ENCODE measurements around the gene SMCO4. TPM values are rescaled to one million over a fixed set of nuclear protein-coding genes. Genes with fewer than 3 reads are reported as not detected.

SMCO4 gene
- total RNA-seq (2022) = 8.5 and 10.0 TPM in 2 replicates
- percentile 49 among the genes with signal in this experiment for Bru-seq, nascent RNA
- BruChase-seq, experiment 1, labeled RNA remaining after a 6-hour chase = percentile 42 among the genes with signal in this experiment
- BruChase-seq, experiment 2, labeled RNA remaining after a 2-hour chase = percentile 48 among the genes with signal in this experiment
- long read RNA-seq, transcript SMCO4-201 (3 exons, 1,104 nt) = major isoform, 5 of 7 reads
- long read RNA-seq, partial matches to known transcripts = 0 of 7 reads
- long read RNA-seq, other reads (novel, unspliced or antisense) = 2 of 7 reads

DNA sequence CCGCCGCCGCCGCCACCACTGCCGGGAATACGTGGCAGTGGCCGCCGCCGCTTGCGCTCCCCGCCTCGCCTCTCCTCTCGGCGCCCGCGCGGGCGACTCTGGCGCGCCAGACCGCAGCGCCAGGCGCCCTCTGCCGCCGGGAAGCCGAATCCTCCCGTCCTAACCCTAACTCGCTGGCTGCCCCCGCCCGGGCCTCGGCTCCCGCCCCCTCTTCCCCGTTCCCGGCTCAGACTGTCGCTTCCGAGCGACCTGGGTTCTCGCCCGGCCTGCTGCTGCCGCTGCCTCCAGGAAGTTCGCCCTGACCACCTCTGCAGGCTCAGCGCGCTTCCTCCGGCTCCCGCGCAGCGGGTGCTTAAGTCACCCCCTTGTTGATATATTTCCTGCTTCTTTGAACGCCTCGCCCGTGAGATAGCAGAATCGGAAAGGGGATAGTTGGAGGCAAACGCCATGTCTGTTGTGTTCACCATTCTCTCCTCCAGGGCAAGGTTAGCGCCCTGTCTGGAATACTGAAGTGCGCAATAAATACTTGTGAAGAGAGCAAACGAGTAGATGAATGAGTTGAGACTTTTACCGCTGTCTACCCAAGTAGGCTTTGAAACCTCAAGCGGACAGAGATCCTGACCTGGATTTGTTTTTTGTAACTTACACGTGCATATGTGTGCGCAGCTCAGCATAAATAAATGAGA is at the start of gene SMCO4:
Gene SMCO4 (minus strand): TSS at position 100 of the 686 bp plus-strand sequence. CDS start 64,202 bp downstream, outside the sequence.
- CTCF ChIA-PET = interaction anchor here (0.7 to 9.6 kb wide), 5 partner anchors 19 to 307 kb away, joined by 3 to 94 read pairs (median 3); no protein-coding TSS in a partner anchor
- no peaks in the 10 kb centered on the region for H3K36me3 Mint-ChIP-seq (ENCODE audit: insufficient read depth, unreplicated experiment)
- DNase-seq (ENCODE audit: unreplicated experiment) = peak; percentile 79

GRCh38 chr11:93591247-93591898 is 48.2 kb upstream of the SMCO4 start:
- ChIA-PET POLR2A (interaction anchor here (0.6 kb wide), 1 partner anchor 191 kb away, joined by 5 read pairs; no protein-coding TSS in a partner anchor), CTCF (interaction anchor here (0.6 kb wide), 2 partner anchors 52 to 1938 kb away, joined by 3 read pairs; no protein-coding TSS in a partner anchor)
- Mint-ChIP-seq H3K27me3 (ENCODE audit: insufficient read depth, unreplicated experiment) (no peaks in the 10 kb centered on the region), H3K4me3 (ENCODE audit: unreplicated experiment) (no peak overlapping the region), H3K27ac (ENCODE audit: low read depth, unreplicated experiment) (no peak overlapping the region), H3K36me3 (ENCODE audit: insufficient read depth, unreplicated experiment) (peaks cover 7% of the 10 kb centered on the region), H3K9me3 (ENCODE audit: unreplicated experiment) (no peaks in the 10 kb centered on the region), H3K4me1 (ENCODE audit: insufficient read depth, unreplicated experiment) (no peaks in the 10 kb centered on the region)
- no peak for TF ChIP-seq CTCF (IDR thresholded peaks at IDR 0.05; ENCODE audit: unreplicated experiment)
- DNase-seq (ENCODE audit: unreplicated experiment) = peak; percentile 82
- no TSS peak for BruUV-seq (replicated peaks)
- intact Hi-C loops (cut with micrococcal nuclease) = no loop called here

More for the DNA sequence above, at the start of gene SMCO4:
- Mint-ChIP-seq H3K9me3 (ENCODE audit: unreplicated experiment) (no peaks in the 10 kb centered on the region), H3K4me3 (ENCODE audit: unreplicated experiment) (peak within 1 kb of the TSS; percentile 79), H3K27ac (ENCODE audit: low read depth, unreplicated experiment) (peak within 1 kb of the TSS; percentile 57), H3K27me3 (ENCODE audit: insufficient read depth, unreplicated experiment) (peaks cover 11% of the 10 kb centered on the region), H3K4me1 (ENCODE audit: insufficient read depth, unreplicated experiment) (peaks cover 8% of the 10 kb centered on the region)
- peak; percentile 78 for TF ChIP-seq CTCF (IDR thresholded peaks at IDR 0.05; ENCODE audit: unreplicated experiment)
- POLR2A ChIA-PET = interaction anchor here (0.7 kb wide), 1 partner anchor 12 kb away, joined by 3 read pairs; no protein-coding TSS in a partner anchor
- no TSS peak for BruUV-seq (replicated peaks)
- intact Hi-C loops (cut with micrococcal nuclease) = loop anchor here (1.0 to 10.0 kb wide), 4 partner anchors 62 to 599 kb away; no protein-coding TSS in a partner anchor

DNA sequence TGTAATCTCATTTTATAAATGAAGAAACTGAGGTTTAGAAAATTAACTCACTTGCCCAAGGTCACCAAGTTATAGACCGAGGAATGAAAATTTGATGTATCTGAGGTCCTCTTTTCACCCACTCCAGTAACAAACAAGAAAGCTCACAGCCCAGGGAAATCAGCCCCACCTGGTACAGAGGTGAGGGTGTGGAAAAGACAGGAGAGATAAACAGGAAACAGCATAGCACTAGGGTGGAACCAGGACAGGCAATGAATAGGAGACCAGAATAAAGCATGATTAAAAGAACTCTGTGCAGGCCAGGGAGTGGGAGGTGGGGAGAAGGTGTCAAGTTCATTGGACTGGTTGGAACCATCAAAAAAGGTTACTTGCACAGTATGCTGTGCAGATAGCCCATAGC is 46.2 kb upstream of the SMCO4 start:
- CTCF ChIA-PET = no interaction called here

More for the DNA sequence above, 46.2 kb upstream of the SMCO4 start:
- no peak for TF ChIP-seq CTCF (IDR thresholded peaks at IDR 0.05; ENCODE audit: unreplicated experiment)
- POLR2A ChIA-PET = interaction anchor here (1.1 kb wide), 1 partner anchor 48 kb away, joined by 3 read pairs; no protein-coding TSS in a partner anchor
- Mint-ChIP-seq H3K4me1 (ENCODE audit: insufficient read depth, unreplicated experiment) (peaks cover 6% of the 10 kb centered on the region), H3K36me3 (ENCODE audit: insufficient read depth, unreplicated experiment) (peaks cover 7% of the 10 kb centered on the region), H3K4me3 (ENCODE audit: unreplicated experiment) (no peak overlapping the region), H3K27me3 (ENCODE audit: insufficient read depth, unreplicated experiment) (no peaks in the 10 kb centered on the region), H3K9me3 (ENCODE audit: unreplicated experiment) (no peaks in the 10 kb centered on the region), H3K27ac (ENCODE audit: low read depth, unreplicated experiment) (no peak overlapping the region)
- no TSS peak for BruUV-seq (replicated peaks)
- DNase-seq (ENCODE audit: unreplicated experiment) = no peak
- intact Hi-C loops (cut with micrococcal nuclease) = no loop called here
